Measurements from ENCODE around the gene LRPPRC. TPM values are rescaled to one million over a fixed set of nuclear protein-coding genes. Genes with fewer than 3 reads are reported as not detected.

LRPPRC gene
- total and polyA plus RNA-seq, 2 experiments from 2014 or later, result 27.4 to 87.3 TPM

DNA sequence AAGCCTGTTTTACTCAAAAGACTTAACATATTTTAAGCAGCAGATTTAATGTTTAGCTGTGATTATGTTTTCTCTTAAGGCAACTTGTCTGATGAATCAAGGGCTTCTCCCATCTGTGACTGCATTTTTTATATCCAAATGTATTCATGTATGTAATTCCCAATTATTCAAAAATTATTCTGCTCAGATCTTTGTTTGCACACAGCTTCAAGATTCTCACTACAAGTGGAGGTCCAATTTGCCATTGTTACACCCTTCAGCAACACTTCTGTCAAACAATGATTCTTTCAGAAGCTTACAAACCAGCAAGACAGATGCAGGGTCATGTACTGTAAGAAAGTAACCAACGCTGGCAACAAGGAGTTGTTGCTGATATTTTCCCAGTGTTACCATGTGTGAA, 5.9 kb upstream of the LRPPRC start:
- Histone ChIP-seq H3K4me3 (no peak overlapping the region), H3K9me2 (replicated peaks; ENCODE audit: insufficient read depth) (no peaks in the 10 kb centered on the region), H3K4me2 (no peak overlapping the region), H3K27ac (no peak overlapping the region), H3K4me1 (ENCODE audit: insufficient read depth) (no peaks in the 10 kb centered on the region), H3K27me3 (no peaks in the 10 kb centered on the region), H2AFZ (no peak overlapping the region), H3K9me3 (ENCODE audit: low read depth) (no peaks in the 10 kb centered on the region), H3K36me3 (replicated peaks; ENCODE audit: insufficient read depth, low read depth) (no peaks in the 10 kb centered on the region), H3K79me2 (no peaks in the 10 kb centered on the region), H4K20me1 (ENCODE audit: insufficient read depth, poor library complexity, severe bottlenecking) (no peaks in the 10 kb centered on the region)
- TF ChIP-seq EZH2phosphoT487 (IDR thresholded peaks at IDR 0.05; ENCODE audit: low read depth, severe bottlenecking, unreplicated experiment) (no peak), EZH2 (IDR thresholded peaks at IDR 0.05; ENCODE audit: borderline replicate concordance) (no peak)
- TF ChIP-seq, protein P1, sequence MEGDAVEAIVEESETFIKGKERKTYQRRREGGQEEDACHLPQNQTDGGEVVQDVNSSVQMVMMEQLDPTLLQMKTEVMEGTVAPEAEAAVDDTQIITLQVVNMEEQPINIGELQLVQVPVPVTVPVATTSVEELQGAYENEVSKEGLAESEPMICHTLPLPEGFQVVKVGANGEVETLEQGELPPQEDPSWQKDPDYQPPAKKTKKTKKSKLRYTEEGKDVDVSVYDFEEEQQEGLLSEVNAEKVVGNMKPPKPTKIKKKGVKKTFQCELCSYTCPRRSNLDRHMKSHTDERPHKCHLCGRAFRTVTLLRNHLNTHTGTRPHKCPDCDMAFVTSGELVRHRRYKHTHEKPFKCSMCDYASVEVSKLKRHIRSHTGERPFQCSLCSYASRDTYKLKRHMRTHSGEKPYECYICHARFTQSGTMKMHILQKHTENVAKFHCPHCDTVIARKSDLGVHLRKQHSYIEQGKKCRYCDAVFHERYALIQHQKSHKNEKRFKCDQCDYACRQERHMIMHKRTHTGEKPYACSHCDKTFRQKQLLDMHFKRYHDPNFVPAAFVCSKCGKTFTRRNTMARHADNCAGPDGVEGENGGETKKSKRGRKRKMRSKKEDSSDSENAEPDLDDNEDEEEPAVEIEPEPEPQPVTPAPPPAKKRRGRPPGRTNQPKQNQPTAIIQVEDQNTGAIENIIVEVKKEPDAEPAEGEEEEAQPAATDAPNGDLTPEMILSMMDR (IDR thresholded peaks at IDR 0.05; ENCODE audit: poor library complexity), result no peak
- 72% methylated on average over 1 of the region's 1 CpG for WGBS (ENCODE audit: low lambda C conversion rate, missing lambda C conversion rate)
- DNase-seq (ENCODE audit: low spot score), result no peak

DNA sequence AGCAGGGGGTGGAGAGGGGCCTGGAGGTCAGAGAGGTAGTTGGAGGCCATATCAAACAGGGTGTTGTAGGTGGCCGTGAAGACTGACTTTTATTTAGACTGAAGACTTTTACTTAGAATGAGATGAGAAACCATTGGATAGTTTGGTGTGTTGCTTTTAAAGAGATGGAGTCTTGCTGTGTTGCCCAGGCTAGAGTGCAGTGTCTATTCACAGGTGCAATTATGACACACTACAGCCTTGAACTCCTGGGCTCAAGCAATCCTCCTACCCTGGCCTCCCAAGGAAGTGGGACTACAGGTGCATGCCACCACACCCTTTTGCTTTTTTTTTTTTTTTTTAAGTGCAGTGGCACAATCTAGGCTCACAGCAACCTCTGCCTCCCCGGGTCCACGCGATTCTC, 2.5 kb upstream of the LRPPRC start:
- Histone ChIP-seq H3K9me3 (ENCODE audit: low read depth) (no peaks in the 10 kb centered on the region), H2AFZ (no peak overlapping the region), H3K4me1 (ENCODE audit: insufficient read depth) (peaks cover 14% of the 10 kb centered on the region), H3K27ac (no peak overlapping the region), H3K4me3 (no peak overlapping the region), H3K79me2 (peaks cover 25% of the 10 kb centered on the region), H3K4me2 (no peak overlapping the region), H3K9me2 (replicated peaks; ENCODE audit: insufficient read depth) (no peaks in the 10 kb centered on the region), H3K27me3 (no peaks in the 10 kb centered on the region), H4K20me1 (ENCODE audit: insufficient read depth, poor library complexity, severe bottlenecking) (peaks cover 22% of the 10 kb centered on the region), H3K36me3 (replicated peaks; ENCODE audit: insufficient read depth, low read depth) (no peaks in the 10 kb centered on the region)
- no peak for DNase-seq (ENCODE audit: low spot score)
- TF ChIP-seq, protein P1 (IDR thresholded peaks at IDR 0.05; ENCODE audit: poor library complexity), result no peak
- no peak for TF ChIP-seq EZH2 (IDR thresholded peaks at IDR 0.05; ENCODE audit: borderline replicate concordance)
- no peak for TF ChIP-seq EZH2phosphoT487 (IDR thresholded peaks at IDR 0.05; ENCODE audit: low read depth, severe bottlenecking, unreplicated experiment)
- 90% methylated on average over 4 of the region's 4 CpGs for WGBS (ENCODE audit: low lambda C conversion rate, missing lambda C conversion rate)

GRCh38 chr2:43993437-43993836, 2.4 kb downstream of the LRPPRC start:
- peaks cover 73% of the 10 kb centered on the region for H3K79me2 ChIP-seq
- DNase-seq (ENCODE audit: low spot score), result no peak
- no peaks in the 10 kb centered on the region for H3K9me2 ChIP-seq (replicated peaks; ENCODE audit: insufficient read depth)
- no peaks in the 10 kb centered on the region for H3K9me3 ChIP-seq (ENCODE audit: low read depth)
- no peaks in the 10 kb centered on the region for H3K36me3 ChIP-seq (replicated peaks; ENCODE audit: insufficient read depth, low read depth)
- 81% methylated on average over 5 of the region's 5 CpGs for WGBS (ENCODE audit: low lambda C conversion rate, missing lambda C conversion rate)
- no peak overlapping the region for H3K27ac ChIP-seq
- no peak overlapping the region for H2AFZ ChIP-seq
- H3K4me2 ChIP-seq, result peak overlapping the region; percentile 72
- no peaks in the 10 kb centered on the region for H3K27me3 ChIP-seq
- H4K20me1 ChIP-seq (ENCODE audit: insufficient read depth, poor library complexity, severe bottlenecking), result peaks cover 50% of the 10 kb centered on the region
- TF ChIP-seq EZH2 (IDR thresholded peaks at IDR 0.05; ENCODE audit: borderline replicate concordance) (no peak), EZH2phosphoT487 (IDR thresholded peaks at IDR 0.05; ENCODE audit: low read depth, severe bottlenecking, unreplicated experiment) (no peak)
- TF ChIP-seq, protein P1 (IDR thresholded peaks at IDR 0.05; ENCODE audit: poor library complexity), result no peak
- H3K4me1 ChIP-seq (ENCODE audit: insufficient read depth), result peaks cover 14% of the 10 kb centered on the region
- no peak overlapping the region for H3K4me3 ChIP-seq

DNA sequence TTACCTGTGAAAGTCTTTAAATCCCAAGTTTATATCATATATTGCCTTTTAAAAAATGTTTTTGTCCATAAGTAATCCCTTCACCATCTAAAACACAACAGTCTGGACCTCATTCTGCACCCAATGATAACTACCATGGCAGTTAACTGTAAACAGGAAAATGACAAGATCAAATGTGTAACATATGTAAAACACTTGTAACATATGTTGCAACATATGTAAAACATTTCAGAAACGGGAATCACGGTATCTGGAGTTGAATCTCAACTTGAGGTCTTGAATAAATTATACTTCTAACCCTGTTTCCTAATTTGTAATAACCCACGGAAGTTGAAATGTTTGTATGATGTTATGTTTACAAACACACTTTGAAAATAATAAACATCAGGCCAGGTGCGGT, 6.2 kb downstream of the LRPPRC start:
- no peak overlapping the region for H3K27ac ChIP-seq
- H3K4me1 ChIP-seq (ENCODE audit: insufficient read depth), result peaks cover 10% of the 10 kb centered on the region
- no peaks in the 10 kb centered on the region for H3K36me3 ChIP-seq (replicated peaks; ENCODE audit: insufficient read depth, low read depth)
- no peak overlapping the region for H2AFZ ChIP-seq
- H3K4me2 ChIP-seq, result no peak overlapping the region
- H4K20me1 ChIP-seq (ENCODE audit: insufficient read depth, poor library complexity, severe bottlenecking), result peaks cover 47% of the 10 kb centered on the region
- H3K4me3 ChIP-seq, result no peak overlapping the region
- TF ChIP-seq, protein P1 (IDR thresholded peaks at IDR 0.05; ENCODE audit: poor library complexity), result no peak
- TF ChIP-seq EZH2phosphoT487 (IDR thresholded peaks at IDR 0.05; ENCODE audit: low read depth, severe bottlenecking, unreplicated experiment) (no peak), EZH2 (IDR thresholded peaks at IDR 0.05; ENCODE audit: borderline replicate concordance) (no peak)
- H3K79me2 ChIP-seq, result peaks cover 86% of the 10 kb centered on the region
- H3K9me3 ChIP-seq (ENCODE audit: low read depth), result no peaks in the 10 kb centered on the region
- H3K27me3 ChIP-seq, result no peaks in the 10 kb centered on the region
- 81% methylated on average over 4 of the region's 4 CpGs for WGBS (ENCODE audit: low lambda C conversion rate, missing lambda C conversion rate)
- no peaks in the 10 kb centered on the region for H3K9me2 ChIP-seq (replicated peaks; ENCODE audit: insufficient read depth)
- no peak for DNase-seq (ENCODE audit: low spot score)
